ENCODE data around the gene SPRR2F.

- no peak for TF ChIP-seq CTCF (IDR thresholded peaks at IDR 0.05; ENCODE audit: low read depth, low read length, missing input control)
- TF ChIP-seq GABPA (IDR thresholded peaks at IDR 0.05 in 1 of 2, conservative IDR thresholded peaks at IDR 0.05 in 1 of 2), result no peak
- no peak for TF ChIP-seq MAX (IDR thresholded peaks at IDR 0.05)
- TF ChIP-seq TAF1 (conservative IDR thresholded peaks at IDR 0.05), result no peak
- TF ChIP-seq NR2F2 (IDR thresholded peaks at IDR 0.05), result no peak
- TF ChIP-seq ZBTB33 (IDR thresholded peaks at IDR 0.05), result no peak
- no peak for TF ChIP-seq REST (IDR thresholded peaks at IDR 0.05)
Measured at GRCh38 chr1:153081736-153082135, 31.6 kb downstream of the SPRR2F start.
